HG03045 (cell line): ENCODE results near the gene CHL1.

Experiments used
- ATAC-seq: cut with Tn5 transposase; IDR thresholded peaks from one replicate; pipeline ENCODE4 v1.9.1; 2021; ENCODE audit warnings: mild to moderate bottlenecking, moderate library complexity; ENCODE audit not compliant: unreplicated experiment

Gene CHL1

GRCh38 chr3:196311-197148 lies at the start of gene CHL1:
Gene CHL1, plus strand, starts transcription at chr3:196763. Its CDS starts 123,014 bp downstream, at chr3:319777.
- ATAC-seq, result peak; percentile 39

GRCh38 chr3:151614-152189 lies 44.9 kb upstream of the CHL1 start:
- ATAC-seq, result no peak

- no peak for ATAC-seq
These were observed 36.6 kb upstream of the CHL1 start for GRCh38 chr3:159974-160373.

GRCh38 chr3:166071-166470 lies 30.5 kb upstream of the CHL1 start:
- no peak for ATAC-seq

- no peak for ATAC-seq
These were observed 29.8 kb upstream of the CHL1 start for GRCh38 chr3:166799-167198.

- peak; percentile 60 for ATAC-seq
These were observed 22.7 kb upstream of the CHL1 start for GRCh38 chr3:173886-174285.

GRCh38 chr3:184976-185375 lies 11.6 kb upstream of the CHL1 start:
- ATAC-seq, result no peak

GRCh38 chr3:192215-192929 lies 4.2 kb upstream of the CHL1 start:
- peak; percentile 76 for ATAC-seq

- no peak for ATAC-seq
These were observed 2.6 kb upstream of the CHL1 start for GRCh38 chr3:194001-194400.

GRCh38 chr3:194421-194820 lies 2.1 kb upstream of the CHL1 start:
- no peak for ATAC-seq

GRCh38 chr3:195666-196065 lies 897 bp upstream of the CHL1 start:
- ATAC-seq, result no peak

GRCh38 chr3:197149-197827 lies 725 bp downstream of the CHL1 start:
- ATAC-seq, result peak; percentile 30

GRCh38 chr3:197828-198491 lies 1.4 kb downstream of the CHL1 start:
- ATAC-seq, result peak; percentile 37

GRCh38 chr3:199835-200234 lies 3.3 kb downstream of the CHL1 start:
- ATAC-seq, result no peak

GRCh38 chr3:200758-201325 lies 4.3 kb downstream of the CHL1 start:
- no peak for ATAC-seq

GRCh38 chr3:204102-204501 lies 7.5 kb downstream of the CHL1 start:
- ATAC-seq, result no peak

GRCh38 chr3:207973-208372 lies 11.4 kb downstream of the CHL1 start:
- no peak for ATAC-seq

GRCh38 chr3:210669-211068 lies 14.1 kb downstream of the CHL1 start:
- ATAC-seq, result no peak

GRCh38 chr3:212432-212831 lies 15.9 kb downstream of the CHL1 start:
- ATAC-seq, result peak; percentile 98

- ATAC-seq, result no peak
These were observed 20.7 kb downstream of the CHL1 start for GRCh38 chr3:217099-217813.
